Measurements from ENCODE around the gene SEPTIN5. TPM values are rescaled to one million over a fixed set of nuclear protein-coding genes. Genes with fewer than 3 reads are reported as not detected.
A peak's percentile ranks its signal among the peaks of the same experiment; 100 is the strongest.

SEPTIN5 gene
- total and polyA plus RNA-seq, 9 of the 15 experiments (the other 6 are each of a cell fraction or from before 2014, with no cell fraction given), result 0.03 to 195 (median 119) TPM

DNA sequence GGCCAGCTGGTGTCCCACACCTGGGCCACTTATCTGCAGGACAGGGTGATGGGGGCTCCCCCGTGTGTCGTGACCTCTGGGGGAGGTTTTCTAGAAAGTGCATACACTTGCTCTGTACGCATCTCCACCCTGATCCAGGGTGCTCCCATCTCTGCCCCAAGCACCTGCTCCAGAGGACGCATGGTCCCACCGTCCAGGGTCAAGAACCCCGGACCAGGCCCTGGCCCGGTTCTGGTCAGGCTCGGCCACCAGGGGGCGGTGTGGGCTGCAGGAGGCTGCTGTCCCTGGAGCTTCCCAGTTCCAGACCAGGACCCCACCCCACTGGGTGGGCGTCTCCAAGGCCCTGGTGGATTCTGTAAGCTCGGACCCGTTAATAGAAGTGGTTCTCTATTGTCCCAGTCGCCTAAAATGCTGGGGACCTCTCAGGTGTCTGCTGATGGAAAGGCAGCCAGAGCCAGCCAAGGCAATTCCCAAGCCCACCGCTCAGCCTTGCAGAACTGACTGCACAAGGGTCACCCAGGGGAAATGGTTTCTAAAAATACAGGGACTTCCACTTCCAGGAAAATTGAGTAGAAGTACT is 34.7 kb upstream of the SEPTIN5 start (continued):
- TF ChIP-seq, protein P1, sequence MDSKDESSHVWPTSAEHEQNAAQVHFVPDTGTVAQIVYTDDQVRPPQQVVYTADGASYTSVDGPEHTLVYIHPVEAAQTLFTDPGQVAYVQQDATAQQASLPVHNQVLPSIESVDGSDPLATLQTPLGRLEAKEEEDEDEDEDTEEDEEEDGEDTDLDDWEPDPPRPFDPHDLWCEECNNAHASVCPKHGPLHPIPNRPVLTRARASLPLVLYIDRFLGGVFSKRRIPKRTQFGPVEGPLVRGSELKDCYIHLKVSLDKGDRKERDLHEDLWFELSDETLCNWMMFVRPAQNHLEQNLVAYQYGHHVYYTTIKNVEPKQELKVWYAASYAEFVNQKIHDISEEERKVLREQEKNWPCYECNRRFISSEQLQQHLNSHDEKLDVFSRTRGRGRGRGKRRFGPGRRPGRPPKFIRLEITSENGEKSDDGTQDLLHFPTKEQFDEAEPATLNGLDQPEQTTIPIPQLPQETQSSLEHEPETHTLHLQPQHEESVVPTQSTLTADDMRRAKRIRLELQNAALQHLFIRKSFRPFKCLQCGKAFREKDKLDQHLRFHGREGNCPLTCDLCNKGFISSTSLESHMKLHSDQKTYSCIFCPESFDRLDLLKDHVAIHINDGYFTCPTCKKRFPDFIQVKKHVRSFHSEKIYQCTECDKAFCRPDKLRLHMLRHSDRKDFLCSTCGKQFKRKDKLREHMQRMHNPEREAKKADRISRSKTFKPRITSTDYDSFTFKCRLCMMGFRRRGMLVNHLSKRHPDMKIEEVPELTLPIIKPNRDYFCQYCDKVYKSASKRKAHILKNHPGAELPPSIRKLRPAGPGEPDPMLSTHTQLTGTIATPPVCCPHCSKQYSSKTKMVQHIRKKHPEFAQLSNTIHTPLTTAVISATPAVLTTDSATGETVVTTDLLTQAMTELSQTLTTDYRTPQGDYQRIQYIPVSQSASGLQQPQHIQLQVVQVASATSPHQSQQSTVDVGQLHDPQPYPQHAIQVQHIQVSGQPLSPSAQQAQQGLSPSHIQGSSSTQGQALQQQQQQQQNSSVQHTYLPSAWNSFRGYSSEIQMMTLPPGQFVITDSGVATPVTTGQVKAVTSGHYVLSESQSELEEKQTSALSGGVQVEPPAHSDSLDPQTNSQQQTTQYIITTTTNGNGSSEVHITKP (IDR thresholded peaks at IDR 0.05; ENCODE audit: partially characterized antibody), result no peak
- TF ChIP-seq MAZ (CRISPR knock-in tag; conservative IDR thresholded peaks at IDR 0.05 in 1 of 2, IDR thresholded peaks at IDR 0.05 in 1 of 2) (peak in 1 of 2 experiments; percentile 90; a peak in 3 of 4 replicates), ZNF57 (CRISPR knock-in tag; IDR thresholded peaks at IDR 0.05) (0 out of 2 replicates have a peak, but pooled peaks have one; percentile 16), ARID2 (IDR thresholded peaks at IDR 0.05) (peak; percentile 96), ZHX1 (conservative IDR thresholded peaks at IDR 0.05; ENCODE audit: low read length) (peak; percentile 77), ETV1 (tag; conservative IDR thresholded peaks at IDR 0.05; ENCODE audit: low read depth) (no peak), CXXC5 (CRISPR knock-in tag; IDR thresholded peaks at IDR 0.05) (peak; percentile 65), MTA1 (IDR thresholded peaks at IDR 0.05; ENCODE audit: borderline replicate concordance) (peak; percentile 14; the same call in 1 of the 2 replicates), RCOR1 (IDR thresholded peaks at IDR 0.05; ENCODE audit: borderline replicate concordance in 1 of 2, low read depth in 2 of 2, low read length in 2 of 2) (peak in 1 of 2 experiments; percentile 89; a peak in 2 of 4 replicates), HNRNPL (IDR thresholded peaks at IDR 0.05; ENCODE audit: low read depth, low read length) (no peak), TCF7 (IDR thresholded peaks at IDR 0.05; ENCODE audit: borderline replicate concordance) (peak; percentile 17; the same call in 1 of the 2 replicates)
- TF ChIP-seq, protein P2, sequence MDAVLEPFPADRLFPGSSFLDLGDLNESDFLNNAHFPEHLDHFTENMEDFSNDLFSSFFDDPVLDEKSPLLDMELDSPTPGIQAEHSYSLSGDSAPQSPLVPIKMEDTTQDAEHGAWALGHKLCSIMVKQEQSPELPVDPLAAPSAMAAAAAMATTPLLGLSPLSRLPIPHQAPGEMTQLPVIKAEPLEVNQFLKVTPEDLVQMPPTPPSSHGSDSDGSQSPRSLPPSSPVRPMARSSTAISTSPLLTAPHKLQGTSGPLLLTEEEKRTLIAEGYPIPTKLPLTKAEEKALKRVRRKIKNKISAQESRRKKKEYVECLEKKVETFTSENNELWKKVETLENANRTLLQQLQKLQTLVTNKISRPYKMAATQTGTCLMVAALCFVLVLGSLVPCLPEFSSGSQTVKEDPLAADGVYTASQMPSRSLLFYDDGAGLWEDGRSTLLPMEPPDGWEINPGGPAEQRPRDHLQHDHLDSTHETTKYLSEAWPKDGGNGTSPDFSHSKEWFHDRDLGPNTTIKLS (IDR thresholded peaks at IDR 0.05; ENCODE audit: borderline replicate concordance, low read depth), result 0 out of 2 replicates have a peak, but pooled peaks have one; percentile 40
- TF ChIP-seq, protein P3, sequence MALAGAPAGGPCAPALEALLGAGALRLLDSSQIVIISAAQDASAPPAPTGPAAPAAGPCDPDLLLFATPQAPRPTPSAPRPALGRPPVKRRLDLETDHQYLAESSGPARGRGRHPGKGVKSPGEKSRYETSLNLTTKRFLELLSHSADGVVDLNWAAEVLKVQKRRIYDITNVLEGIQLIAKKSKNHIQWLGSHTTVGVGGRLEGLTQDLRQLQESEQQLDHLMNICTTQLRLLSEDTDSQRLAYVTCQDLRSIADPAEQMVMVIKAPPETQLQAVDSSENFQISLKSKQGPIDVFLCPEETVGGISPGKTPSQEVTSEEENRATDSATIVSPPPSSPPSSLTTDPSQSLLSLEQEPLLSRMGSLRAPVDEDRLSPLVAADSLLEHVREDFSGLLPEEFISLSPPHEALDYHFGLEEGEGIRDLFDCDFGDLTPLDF (CRISPR knock-in tag; IDR thresholded peaks at IDR 0.05), result 0 out of 2 replicates have a peak, but pooled peaks have one; percentile 69
- TF ChIP-seq, protein P4, sequence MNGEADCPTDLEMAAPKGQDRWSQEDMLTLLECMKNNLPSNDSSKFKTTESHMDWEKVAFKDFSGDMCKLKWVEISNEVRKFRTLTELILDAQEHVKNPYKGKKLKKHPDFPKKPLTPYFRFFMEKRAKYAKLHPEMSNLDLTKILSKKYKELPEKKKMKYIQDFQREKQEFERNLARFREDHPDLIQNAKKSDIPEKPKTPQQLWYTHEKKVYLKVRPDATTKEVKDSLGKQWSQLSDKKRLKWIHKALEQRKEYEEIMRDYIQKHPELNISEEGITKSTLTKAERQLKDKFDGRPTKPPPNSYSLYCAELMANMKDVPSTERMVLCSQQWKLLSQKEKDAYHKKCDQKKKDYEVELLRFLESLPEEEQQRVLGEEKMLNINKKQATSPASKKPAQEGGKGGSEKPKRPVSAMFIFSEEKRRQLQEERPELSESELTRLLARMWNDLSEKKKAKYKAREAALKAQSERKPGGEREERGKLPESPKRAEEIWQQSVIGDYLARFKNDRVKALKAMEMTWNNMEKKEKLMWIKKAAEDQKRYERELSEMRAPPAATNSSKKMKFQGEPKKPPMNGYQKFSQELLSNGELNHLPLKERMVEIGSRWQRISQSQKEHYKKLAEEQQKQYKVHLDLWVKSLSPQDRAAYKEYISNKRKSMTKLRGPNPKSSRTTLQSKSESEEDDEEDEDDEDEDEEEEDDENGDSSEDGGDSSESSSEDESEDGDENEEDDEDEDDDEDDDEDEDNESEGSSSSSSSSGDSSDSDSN (IDR thresholded peaks at IDR 0.05; ENCODE audit: borderline replicate concordance in 1 of 2, low read depth in 2 of 2, low read length in 2 of 2), result 0 out of 4 replicates have a peak, but pooled peaks have one; percentile 63 to 68
